Muscle layer of duodenum (tissue), 2 donors: ENCODE results near the gene ADGRG4.
"Not testable (repeated sequence)": the region's sequence is repeated elsewhere in the genome, so short reads cannot be mapped to it uniquely, and the experiment has no call there.

ENCODE experiments used
- H3K27ac ChIP-seq: one replicate; pipeline ENCODE4 v1.7.0; 2013; ENCODE audit warnings: mild to moderate bottlenecking, low read length
- H3K27me3 ChIP-seq: one replicate; pipeline ENCODE4 v1.7.0; 2013; ENCODE audit warnings: low read depth, mild to moderate bottlenecking, control low read depth, low read length
- H3K36me3 ChIP-seq, 2 donors: one replicate each; pipeline ENCODE4 v1.7.0; 2013; ENCODE audit warnings: low read length in 2 of 2, control low read depth in 1 of 2, mild to moderate bottlenecking in 1 of 2; ENCODE audit not compliant: insufficient read depth in 2 of 2, control insufficient read depth in 1 of 2
- H3K4me1 ChIP-seq, 2 donors: one replicate each; pipeline ENCODE4 v1.7.0; 2013; ENCODE audit warnings: low read length in 2 of 2, mild to moderate bottlenecking in 2 of 2, control low read depth in 1 of 2, moderate library complexity in 1 of 2; ENCODE audit not compliant: insufficient read depth in 2 of 2, control insufficient read depth in 1 of 2
- H3K4me3 ChIP-seq, 2 donors: one replicate each; pipeline ENCODE4 v1.7.0; 2013; ENCODE audit warnings: low read length in 2 of 2, low read depth in 1 of 2, mild to moderate bottlenecking in 1 of 2
- H3K9me3 ChIP-seq, 2 donors: one replicate each; pipeline ENCODE4 v1.7.0; 2013; ENCODE audit warnings: low read length in 2 of 2, control low read depth in 1 of 2, mild to moderate bottlenecking in 1 of 2; ENCODE audit not compliant: control insufficient read depth in 1 of 2
- donor health status: healthy.

Gene ADGRG4, protein sequence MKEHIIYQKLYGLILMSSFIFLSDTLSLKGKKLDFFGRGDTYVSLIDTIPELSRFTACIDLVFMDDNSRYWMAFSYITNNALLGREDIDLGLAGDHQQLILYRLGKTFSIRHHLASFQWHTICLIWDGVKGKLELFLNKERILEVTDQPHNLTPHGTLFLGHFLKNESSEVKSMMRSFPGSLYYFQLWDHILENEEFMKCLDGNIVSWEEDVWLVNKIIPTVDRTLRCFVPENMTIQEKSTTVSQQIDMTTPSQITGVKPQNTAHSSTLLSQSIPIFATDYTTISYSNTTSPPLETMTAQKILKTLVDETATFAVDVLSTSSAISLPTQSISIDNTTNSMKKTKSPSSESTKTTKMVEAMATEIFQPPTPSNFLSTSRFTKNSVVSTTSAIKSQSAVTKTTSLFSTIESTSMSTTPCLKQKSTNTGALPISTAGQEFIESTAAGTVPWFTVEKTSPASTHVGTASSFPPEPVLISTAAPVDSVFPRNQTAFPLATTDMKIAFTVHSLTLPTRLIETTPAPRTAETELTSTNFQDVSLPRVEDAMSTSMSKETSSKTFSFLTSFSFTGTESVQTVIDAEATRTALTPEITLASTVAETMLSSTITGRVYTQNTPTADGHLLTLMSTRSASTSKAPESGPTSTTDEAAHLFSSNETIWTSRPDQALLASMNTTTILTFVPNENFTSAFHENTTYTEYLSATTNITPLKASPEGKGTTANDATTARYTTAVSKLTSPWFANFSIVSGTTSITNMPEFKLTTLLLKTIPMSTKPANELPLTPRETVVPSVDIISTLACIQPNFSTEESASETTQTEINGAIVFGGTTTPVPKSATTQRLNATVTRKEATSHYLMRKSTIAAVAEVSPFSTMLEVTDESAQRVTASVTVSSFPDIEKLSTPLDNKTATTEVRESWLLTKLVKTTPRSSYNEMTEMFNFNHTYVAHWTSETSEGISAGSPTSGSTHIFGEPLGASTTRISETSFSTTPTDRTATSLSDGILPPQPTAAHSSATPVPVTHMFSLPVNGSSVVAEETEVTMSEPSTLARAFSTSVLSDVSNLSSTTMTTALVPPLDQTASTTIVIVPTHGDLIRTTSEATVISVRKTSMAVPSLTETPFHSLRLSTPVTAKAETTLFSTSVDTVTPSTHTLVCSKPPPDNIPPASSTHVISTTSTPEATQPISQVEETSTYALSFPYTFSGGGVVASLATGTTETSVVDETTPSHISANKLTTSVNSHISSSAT (N-terminal part only)

DNA sequence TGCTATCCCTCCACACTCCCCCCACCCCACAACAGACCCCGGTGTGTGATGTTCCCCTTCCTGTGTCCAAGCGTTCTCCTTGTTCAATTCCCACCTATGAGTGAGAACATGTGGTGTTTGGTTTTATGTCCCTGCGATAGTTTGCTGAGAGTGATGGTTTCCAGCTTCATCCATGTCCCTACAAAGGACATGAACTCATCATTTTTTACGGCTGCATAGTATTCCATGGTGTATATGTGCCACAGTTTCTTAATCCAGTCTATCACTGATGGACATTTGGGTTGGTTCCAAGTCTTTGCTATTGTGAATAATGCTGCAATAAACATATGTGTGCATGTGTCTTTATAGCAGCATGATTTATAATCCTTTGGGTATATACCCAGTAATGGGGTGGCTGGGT, at the start of gene ADGRG4:
ADGRG4 (plus strand) TSS at position 243 of the 400 bp plus-strand sequence. CDS start 7,815 bp downstream, outside the sequence.
- not testable (repeated sequence) for H3K27me3 ChIP-seq, H3K27ac ChIP-seq, H3K9me3 ChIP-seq, H3K4me1 ChIP-seq, H3K36me3 ChIP-seq, H3K4me3 ChIP-seq

DNA sequence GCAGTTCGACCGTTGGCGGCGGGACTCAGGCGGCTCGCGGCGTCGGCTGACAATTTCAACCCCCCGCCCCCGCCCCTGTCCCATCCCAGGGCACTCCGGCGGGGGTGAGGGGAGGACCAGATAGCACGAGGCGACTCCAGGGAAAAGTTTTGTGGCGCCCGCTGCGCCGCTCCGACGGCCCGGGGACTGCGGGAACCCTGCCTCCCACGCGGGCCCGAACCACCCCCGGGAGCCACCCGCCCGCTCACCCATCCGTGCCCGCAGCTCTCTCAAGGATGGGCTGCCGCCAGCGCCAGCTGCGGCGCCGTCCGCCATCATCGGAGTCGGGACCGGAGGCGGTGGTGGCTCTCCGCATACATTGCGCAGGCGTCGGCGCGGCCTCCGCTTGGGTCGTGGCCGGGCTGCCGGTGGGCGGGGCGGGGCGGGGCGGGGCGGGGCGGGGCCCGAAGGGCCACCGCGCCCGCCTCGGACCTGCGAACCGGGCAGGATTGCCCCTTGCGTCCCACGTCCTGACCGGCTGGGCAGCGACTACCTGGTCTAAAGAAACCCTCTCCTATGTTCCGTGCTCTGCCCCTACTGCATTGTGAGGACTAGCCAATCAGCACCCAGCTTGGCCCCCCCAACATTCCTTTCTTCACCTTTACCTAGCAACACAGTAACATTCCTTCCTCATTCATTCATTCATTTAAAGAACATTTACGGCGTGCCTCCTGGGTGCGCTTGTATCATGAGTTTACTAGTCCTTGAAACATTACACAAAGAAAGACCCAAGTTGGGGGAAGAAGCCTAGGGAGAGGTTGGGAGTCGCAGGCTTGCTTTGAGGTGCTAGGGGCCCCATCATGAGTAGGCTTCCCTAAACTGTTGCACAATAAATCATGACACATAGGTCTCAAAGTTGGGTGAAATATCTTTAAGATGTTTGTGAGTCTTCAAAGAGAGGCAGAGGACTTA, 49.4 kb upstream of the ADGRG4 start, which contains the start of gene MAP7D3:
MAP7D3 (minus strand) TSS at position 360 of the 951 bp plus-strand sequence; CDS start at position 318, 42 bp downstream.
- H3K9me3 ChIP-seq = no peaks in the 10 kb centered on the region
- H3K27ac ChIP-seq = peak within 1 kb of the TSS; percentile 39
- peak within 1 kb of the TSS; percentile 61 to 70 for H3K4me3 ChIP-seq
- no peaks in the 10 kb centered on the region for H3K36me3 ChIP-seq
- no peaks in the 10 kb centered on the region for H3K27me3 ChIP-seq
- H3K4me1 ChIP-seq = peaks cover 0 to 3% of the 10 kb centered on the region in 2 donors

DNA sequence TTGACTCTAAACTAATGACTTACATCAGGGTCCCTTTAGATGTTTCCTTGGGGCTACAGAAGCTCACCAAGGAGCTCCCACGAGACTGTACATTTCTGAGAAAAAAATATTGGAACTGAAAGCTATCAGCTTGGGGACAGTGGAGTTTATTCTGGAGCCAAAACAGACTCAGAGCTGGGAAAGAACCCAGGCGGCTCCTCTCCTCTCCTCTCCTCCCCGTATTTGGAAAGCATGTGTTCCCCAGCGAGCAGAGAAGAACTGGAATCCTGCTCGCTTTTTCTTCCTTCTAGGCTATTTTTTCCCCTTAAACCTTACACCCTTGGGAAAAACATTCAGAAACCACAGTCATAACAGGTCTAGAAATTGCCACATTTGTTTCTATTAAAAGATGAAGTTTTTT, 45.2 kb upstream of the ADGRG4 start:
- no peaks in the 10 kb centered on the region for H3K27me3 ChIP-seq
- no peaks in the 10 kb centered on the region for H3K9me3 ChIP-seq
- H3K4me3 ChIP-seq = no peak overlapping the region
- no peak overlapping the region for H3K27ac ChIP-seq
- H3K36me3 ChIP-seq = no peaks in the 10 kb centered on the region
- H3K4me1 ChIP-seq = peaks cover 3 to 6% of the 10 kb centered on the region in 2 donors

DNA sequence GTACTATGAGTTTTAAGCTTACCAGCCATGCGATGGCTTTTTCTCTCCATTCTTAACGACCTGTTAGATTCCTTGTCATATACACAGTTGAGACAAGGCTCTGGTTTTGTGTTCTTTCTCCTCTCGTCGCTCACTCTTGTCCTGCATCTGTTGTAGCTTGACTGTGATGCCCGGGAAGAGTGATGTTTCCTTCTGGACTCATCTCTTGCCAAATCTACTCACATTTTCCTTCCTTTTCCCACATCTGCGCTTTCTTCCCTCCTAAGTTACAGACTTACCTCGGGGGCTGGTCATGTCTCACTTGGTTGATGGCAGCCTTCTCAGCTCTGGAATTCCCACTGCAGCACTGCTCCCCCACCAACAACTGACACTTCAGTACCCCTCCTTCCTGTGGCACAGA, 44.7 kb upstream of the ADGRG4 start:
- Histone ChIP-seq H3K4me1 (peaks cover 3 to 6% of the 10 kb centered on the region in 2 donors), H3K27me3 (no peaks in the 10 kb centered on the region), H3K4me3 (no peak overlapping the region), H3K27ac (no peak overlapping the region), H3K36me3 (no peaks in the 10 kb centered on the region), H3K9me3 (no peaks in the 10 kb centered on the region)

DNA sequence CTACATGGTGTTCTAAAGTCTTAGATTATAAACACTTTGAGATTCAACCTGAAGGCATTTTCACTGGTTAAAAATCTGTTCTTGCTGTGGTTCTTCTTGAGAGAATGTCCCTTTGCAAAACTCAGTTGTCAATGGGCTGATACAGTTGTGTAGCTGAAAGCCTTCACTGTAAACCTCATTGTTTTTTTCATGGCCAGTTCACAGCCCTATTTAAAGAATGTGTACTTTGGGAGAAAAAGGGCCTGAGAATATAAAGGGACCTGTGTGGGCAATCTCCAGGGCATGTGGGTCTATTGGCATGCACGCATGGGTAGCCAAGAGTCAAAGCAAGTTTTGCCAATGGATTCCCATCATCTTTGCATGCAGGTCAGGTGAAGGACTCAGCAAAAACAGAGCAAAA, 41.8 kb upstream of the ADGRG4 start:
- Histone ChIP-seq H3K9me3 (no peaks in the 10 kb centered on the region), H3K36me3 (no peaks in the 10 kb centered on the region), H3K4me3 (no peak overlapping the region), H3K27me3 (no peaks in the 10 kb centered on the region), H3K27ac (no peak overlapping the region), H3K4me1 (peaks cover 3 to 9% of the 10 kb centered on the region in 2 donors)

DNA sequence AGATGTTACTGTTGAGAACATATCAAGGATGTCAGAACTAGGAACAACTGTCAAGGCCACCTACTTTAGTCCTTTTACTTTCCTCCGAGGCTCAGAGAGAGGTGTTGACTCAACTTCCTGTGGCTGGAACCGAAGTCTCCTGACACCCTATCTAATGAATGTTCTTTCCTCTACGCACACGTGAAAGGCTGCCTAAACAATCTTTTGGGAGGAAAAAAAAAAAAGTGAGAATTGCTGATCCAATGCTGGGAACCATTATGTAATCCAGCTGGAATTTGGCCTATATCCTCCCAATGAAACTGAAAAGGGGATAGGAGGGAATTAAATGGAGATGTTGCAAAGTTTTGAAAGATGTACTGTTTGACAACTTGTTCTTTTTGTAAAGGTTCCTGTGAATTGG, 41.2 kb upstream of the ADGRG4 start:
- peak overlapping the region; percentile 14 for H3K27ac ChIP-seq
- no peaks in the 10 kb centered on the region for H3K36me3 ChIP-seq
- H3K9me3 ChIP-seq = no peaks in the 10 kb centered on the region
- no peaks in the 10 kb centered on the region for H3K27me3 ChIP-seq
- H3K4me1 ChIP-seq = peaks cover 3 to 9% of the 10 kb centered on the region in 2 donors
- no peak overlapping the region for H3K4me3 ChIP-seq

DNA sequence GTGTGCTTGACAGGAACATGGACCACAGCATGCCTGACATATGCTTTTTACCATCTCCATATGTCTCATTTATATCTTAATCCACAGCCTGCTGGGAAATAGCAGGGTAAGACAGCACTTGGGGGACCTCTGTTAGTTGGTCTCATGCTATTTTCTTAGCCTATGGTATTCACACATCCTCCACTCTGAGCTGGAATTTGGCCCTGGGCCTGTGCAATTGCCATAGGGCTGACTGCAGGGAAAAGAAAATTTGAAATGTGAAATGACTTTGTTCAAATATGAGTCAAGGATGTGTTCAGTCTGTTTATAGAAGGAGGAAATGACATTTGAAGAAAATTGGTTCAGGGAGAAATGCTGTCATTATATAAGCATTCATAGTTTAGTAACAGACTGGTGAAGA, 40.0 kb upstream of the ADGRG4 start:
- H3K27ac ChIP-seq = no peak overlapping the region
- H3K4me1 ChIP-seq = peaks cover 3 to 9% of the 10 kb centered on the region in 2 donors
- H3K27me3 ChIP-seq = no peaks in the 10 kb centered on the region
- no peaks in the 10 kb centered on the region for H3K9me3 ChIP-seq
- no peaks in the 10 kb centered on the region for H3K36me3 ChIP-seq
- H3K4me3 ChIP-seq = no peak overlapping the region

DNA sequence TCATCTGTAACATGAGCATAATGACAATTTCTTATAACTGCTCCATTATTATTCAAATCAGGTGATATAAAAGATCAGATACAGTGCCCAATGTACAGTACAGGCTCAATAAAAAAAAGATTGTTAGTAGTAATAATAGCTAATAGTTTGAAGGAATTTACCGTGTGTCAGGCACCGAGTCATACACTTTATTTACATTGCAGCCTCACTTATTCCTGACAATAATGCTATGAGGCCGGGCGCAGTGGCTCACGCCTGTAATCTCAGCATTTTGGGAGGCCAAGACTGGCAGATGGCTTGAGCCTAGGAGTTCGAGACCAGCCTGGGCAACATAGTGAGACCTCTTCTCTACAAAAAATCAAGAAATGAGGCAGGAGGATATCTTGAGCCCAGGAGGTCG, 39.4 kb upstream of the ADGRG4 start:
- Histone ChIP-seq H3K9me3 (no peaks in the 10 kb centered on the region), H3K4me1 (peaks cover under 1 to 9% of the 10 kb centered on the region in 2 donors), H3K36me3 (no peaks in the 10 kb centered on the region), H3K27ac (no peak overlapping the region), H3K27me3 (no peaks in the 10 kb centered on the region), H3K4me3 (no peak overlapping the region)

DNA sequence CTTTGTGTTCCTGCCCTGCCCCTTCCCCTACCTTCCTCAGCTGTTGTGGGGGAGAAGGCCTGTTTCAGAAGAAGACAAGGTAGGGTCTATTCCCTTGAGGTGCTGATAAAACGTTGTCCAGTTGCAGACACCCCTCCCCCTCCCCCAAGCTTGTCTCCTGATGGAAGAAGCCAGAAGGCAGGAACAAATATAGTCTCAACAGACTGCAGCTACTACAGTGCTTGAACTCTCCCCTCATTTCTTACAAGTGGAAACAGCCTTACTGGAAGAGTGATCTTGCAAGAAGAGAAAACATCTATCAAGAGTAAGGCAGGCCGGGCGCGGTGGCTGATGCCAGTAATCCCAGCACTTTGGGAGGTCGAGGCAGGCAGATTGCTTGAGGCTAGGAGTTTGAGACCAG, 38.5 kb upstream of the ADGRG4 start:
- Histone ChIP-seq H3K4me3 (no peak overlapping the region), H3K36me3 (no peaks in the 10 kb centered on the region), H3K9me3 (no peaks in the 10 kb centered on the region), H3K27me3 (no peaks in the 10 kb centered on the region), H3K4me1 (peaks cover 0 to 9% of the 10 kb centered on the region in 2 donors), H3K27ac (no peak overlapping the region)

DNA sequence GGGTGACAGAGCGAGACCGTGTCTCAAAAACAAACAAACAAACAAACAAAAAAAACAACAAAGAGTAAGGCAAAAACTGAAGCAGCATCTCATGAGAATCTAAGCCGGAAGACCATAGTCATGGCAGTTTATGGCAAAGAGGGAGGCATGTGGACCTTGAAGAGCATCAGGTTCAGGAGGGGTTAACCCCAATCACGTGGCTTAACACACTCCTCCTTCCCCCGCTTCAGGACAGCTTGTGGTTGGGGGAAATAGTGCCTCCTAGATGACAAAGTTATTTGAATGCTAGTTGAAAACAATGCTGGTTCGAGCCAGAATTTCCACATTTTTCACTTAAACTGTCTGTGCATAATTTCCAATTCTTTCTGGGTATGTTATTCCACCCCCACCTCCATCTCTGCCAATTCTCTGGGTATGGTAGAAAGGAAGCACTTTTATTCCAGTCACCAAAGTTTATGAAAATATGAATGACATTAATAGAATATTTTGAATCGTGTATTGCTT, 37.9 kb upstream of the ADGRG4 start:
- Histone ChIP-seq H3K4me1 (peaks cover 0 to 6% of the 10 kb centered on the region in 2 donors), H3K27me3 (no peaks in the 10 kb centered on the region), H3K27ac (no peak overlapping the region), H3K4me3 (no peak overlapping the region), H3K9me3 (no peaks in the 10 kb centered on the region), H3K36me3 (no peaks in the 10 kb centered on the region)
